Thyroid gland (tissue), 4 donors: ENCODE data around the gene MTUS2. TPM values are rescaled to one million over a fixed set of nuclear protein-coding genes. Genes with fewer than 3 reads are reported as not detected.

Source experiments
- DNase-seq, 2 donors: peaks; one replicate each; pipeline ENCODE4 v3.0.0-alpha.2; 2019
- H3K27ac ChIP-seq, 3 donors: fragments of 200-600 bp; sonication (generic); 1 replicate in 2 of 3; 2 replicates in 1 of 3; pipeline ENCODE4 v1.5.1; 2016 to 2019; ENCODE audit warnings: mild to moderate bottlenecking in 1 of 3, moderate library complexity in 1 of 3
- H3K27me3 ChIP-seq: fragments of 200-600 bp; sonication (generic); one replicate; pipeline ENCODE4 v1.5.1; 2019
- H3K36me3 ChIP-seq, 2 donors: fragments of 200-600 bp; sonication (generic); one replicate each; pipeline ENCODE4 v1.5.1; 2016 to 2019
- H3K4me1 ChIP-seq, 2 donors: fragments of 200-600 bp; sonication (generic); one replicate each; pipeline ENCODE4 v1.5.1; 2017 to 2019
- H3K4me3 ChIP-seq, 3 donors: fragments of 200-600 bp; sonication (generic); replicated peaks in 1 of 3; 1 replicate in 2 of 3; 2 replicates in 1 of 3; pipeline ENCODE4 v1.5.1; 2016; ENCODE audit warnings: mild to moderate bottlenecking in 1 of 3
- H3K9me3 ChIP-seq: fragments of 200-600 bp; sonication (generic); one replicate; pipeline ENCODE4 v1.5.1; 2017
- POLR2A ChIP-seq, 2 donors: fragments of 450-650 bp; IDR thresholded peaks; one replicate each; pipeline ENCODE4 v1.6.1; 2017; ENCODE audit warnings: antibody characterized with exemption in 2 of 2, mild to moderate bottlenecking in 2 of 2, moderate library complexity in 1 of 2
- WGBS, 2 donors: methylation state at CpG; one replicate each; pipeline ENCODE4 v1.1.5; 2017; 5-methylcytosine and 5-hydroxymethylcytosine counted together
- intact Hi-C: fragments of 100-400 bp; cut with DNase I; formaldehyde crosslinking; loops from one replicate; pipeline ENCODE4 v1.15.1; 2023
- total RNA-seq, 4 donors: library from RNA; depleted of rRNA; stranded (reverse); fragments of >200 nt; gene quantifications; one replicate each; pipeline ENCODE4 v1.2.3, GENCODE V29; 2016
- TF ChIP-seq, protein P1 (sequence below), 6 experiments: fragments of 200-600 bp in 3 of 6; fragments of 450-650 bp in 3 of 6; sonication (generic) in 3 of 6; IDR thresholded peaks; one replicate each; pipeline ENCODE4 v1.5.1; 2016 to 2019; ENCODE audit warnings: antibody characterized with exemption in 6 of 6, mild to moderate bottlenecking in 2 of 6, inconsistent platforms in 1 of 6, moderate library complexity in 1 of 6

Gene MTUS2
- total RNA-seq, 4 donors from 2014 or later = 0.98 to 1.5 (median 1.1) TPM

DNA sequence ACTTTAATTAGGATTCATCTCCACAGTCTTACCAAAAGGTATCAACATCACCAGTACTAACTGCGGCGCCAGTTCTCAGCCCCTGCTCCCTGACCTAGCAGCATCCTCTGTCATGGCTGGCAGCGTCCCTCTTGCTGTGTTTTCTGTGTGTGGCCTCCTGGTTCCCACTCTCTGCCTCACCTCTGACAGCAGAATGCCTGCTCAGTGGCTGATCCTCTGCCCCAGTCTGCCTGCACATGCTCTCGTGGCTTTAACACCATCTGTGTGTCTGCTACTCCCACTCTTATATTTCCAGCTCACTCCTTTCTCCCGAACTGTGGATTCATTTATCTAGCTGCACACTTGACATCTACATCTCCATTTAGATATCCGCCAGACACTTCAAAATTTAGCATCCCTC, 341.5 kb downstream of the MTUS2 start:
- no peak for DNase-seq
- no peaks in the 10 kb centered on the region for H3K27me3 ChIP-seq
- no peaks in the 10 kb centered on the region for H3K9me3 ChIP-seq
- intact Hi-C loops = no loop called here
- no peak overlapping the region for H3K4me3 ChIP-seq
- H3K4me1 ChIP-seq = no peaks in the 10 kb centered on the region
- H3K27ac ChIP-seq = no peak overlapping the region
- no peaks in the 10 kb centered on the region for H3K36me3 ChIP-seq
- TF ChIP-seq, protein P1, sequence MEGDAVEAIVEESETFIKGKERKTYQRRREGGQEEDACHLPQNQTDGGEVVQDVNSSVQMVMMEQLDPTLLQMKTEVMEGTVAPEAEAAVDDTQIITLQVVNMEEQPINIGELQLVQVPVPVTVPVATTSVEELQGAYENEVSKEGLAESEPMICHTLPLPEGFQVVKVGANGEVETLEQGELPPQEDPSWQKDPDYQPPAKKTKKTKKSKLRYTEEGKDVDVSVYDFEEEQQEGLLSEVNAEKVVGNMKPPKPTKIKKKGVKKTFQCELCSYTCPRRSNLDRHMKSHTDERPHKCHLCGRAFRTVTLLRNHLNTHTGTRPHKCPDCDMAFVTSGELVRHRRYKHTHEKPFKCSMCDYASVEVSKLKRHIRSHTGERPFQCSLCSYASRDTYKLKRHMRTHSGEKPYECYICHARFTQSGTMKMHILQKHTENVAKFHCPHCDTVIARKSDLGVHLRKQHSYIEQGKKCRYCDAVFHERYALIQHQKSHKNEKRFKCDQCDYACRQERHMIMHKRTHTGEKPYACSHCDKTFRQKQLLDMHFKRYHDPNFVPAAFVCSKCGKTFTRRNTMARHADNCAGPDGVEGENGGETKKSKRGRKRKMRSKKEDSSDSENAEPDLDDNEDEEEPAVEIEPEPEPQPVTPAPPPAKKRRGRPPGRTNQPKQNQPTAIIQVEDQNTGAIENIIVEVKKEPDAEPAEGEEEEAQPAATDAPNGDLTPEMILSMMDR (IDR thresholded peaks at IDR 0.05) = no peak
- TF ChIP-seq POLR2A (IDR thresholded peaks at IDR 0.05) = no peak
- WGBS, 2 donors = 64 to 81% methylated on average over 6 of the region's 6 CpGs

DNA sequence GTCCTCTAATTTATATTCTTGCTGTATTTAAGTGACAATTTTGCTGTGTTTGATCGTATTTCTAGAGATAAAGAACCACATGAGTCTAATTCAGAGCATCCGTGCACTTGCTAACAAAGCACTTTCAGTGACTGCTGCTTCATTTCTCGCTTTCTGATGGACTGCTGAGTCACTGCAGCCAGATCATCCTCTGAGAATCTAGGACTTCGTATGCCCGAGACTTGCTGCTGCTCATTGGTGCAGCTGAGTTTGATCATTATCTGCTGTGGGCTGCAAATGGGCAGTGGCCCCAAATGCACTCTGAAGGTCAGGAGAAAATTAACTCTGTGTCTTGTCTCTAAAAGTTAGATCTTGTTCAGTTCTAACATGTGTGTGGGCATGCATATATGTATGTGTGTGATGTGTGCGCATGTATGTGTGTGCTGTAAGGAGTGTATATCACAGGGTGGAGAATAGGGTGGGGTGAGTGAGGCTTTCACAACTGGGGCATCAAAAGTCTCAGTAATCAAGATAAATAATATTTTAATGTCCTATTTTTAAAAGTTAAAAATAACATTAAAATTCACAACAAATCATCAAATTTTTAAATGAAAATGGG, 342.6 kb downstream of the MTUS2 start:
- TF ChIP-seq POLR2A (IDR thresholded peaks at IDR 0.05) = no peak
- TF ChIP-seq, protein P1 (IDR thresholded peaks at IDR 0.05) = no peak
- H3K9me3 ChIP-seq = no peaks in the 10 kb centered on the region
- WGBS, 2 donors = 69 to 85% methylated on average over 6 of the region's 6 CpGs
- H3K4me3 ChIP-seq = no peak overlapping the region
- H3K27me3 ChIP-seq = no peaks in the 10 kb centered on the region
- H3K36me3 ChIP-seq = no peaks in the 10 kb centered on the region
- DNase-seq = no peak
- no peaks in the 10 kb centered on the region for H3K4me1 ChIP-seq
- no peak overlapping the region for H3K27ac ChIP-seq
- intact Hi-C loops = no loop called here

DNA sequence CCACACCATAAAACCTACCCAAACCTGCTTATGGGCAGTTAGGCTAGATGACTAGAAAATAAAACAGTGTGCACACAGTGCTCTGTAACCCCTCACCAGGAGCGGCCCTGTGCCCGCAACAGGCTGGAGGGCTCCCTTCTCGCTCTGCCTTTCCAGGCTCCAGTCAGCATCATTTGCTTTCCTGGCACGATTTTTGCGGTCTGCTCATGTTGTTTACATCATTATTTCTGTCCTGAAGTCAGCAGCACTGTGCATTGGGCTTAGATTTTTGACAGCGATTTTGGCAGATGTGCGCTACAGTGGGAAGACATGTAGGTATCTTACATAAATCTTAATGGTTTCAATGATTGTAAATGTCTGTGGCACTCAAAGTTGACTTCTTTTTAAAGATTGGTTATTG, 344.0 kb downstream of the MTUS2 start:
- DNase-seq = no peak
- no peaks in the 10 kb centered on the region for H3K36me3 ChIP-seq
- H3K27ac ChIP-seq = no peak overlapping the region
- TF ChIP-seq, protein P1 (IDR thresholded peaks at IDR 0.05) = no peak
- no peak for TF ChIP-seq POLR2A (IDR thresholded peaks at IDR 0.05)
- WGBS, 2 donors = 91 to 96% methylated on average over 7 of the region's 7 CpGs
- H3K4me3 ChIP-seq = no peak overlapping the region
- no peaks in the 10 kb centered on the region for H3K4me1 ChIP-seq
- H3K9me3 ChIP-seq = no peaks in the 10 kb centered on the region
- intact Hi-C loops = no loop called here
- H3K27me3 ChIP-seq = no peaks in the 10 kb centered on the region

DNA sequence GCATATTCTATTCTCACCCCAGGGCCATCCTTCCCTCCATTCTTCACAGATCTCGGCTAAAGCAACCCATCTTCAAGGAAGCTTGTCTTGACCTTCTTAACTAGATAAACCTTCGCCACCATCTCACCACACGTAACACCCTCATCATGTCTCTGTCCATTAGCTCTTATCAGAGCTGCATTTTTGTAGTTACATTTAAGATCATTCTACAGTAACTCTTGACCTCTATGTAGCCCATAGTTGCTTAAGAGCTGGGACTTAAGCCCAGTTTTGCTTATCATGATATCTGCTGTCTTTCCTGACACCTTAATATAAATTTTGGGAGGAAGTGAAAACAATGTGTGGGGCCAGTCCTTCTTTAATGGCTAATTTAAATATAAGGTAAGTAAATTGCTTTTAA, 345.1 kb downstream of the MTUS2 start:
- 74 to 90% methylated on average over 3 of the region's 3 CpGs for WGBS, 2 donors
- no peak for DNase-seq
- no peaks in the 10 kb centered on the region for H3K4me1 ChIP-seq
- intact Hi-C loops = no loop called here
- H3K27me3 ChIP-seq = no peaks in the 10 kb centered on the region
- no peak for TF ChIP-seq POLR2A (IDR thresholded peaks at IDR 0.05)
- TF ChIP-seq, protein P1 (IDR thresholded peaks at IDR 0.05) = no peak
- H3K4me3 ChIP-seq = no peak overlapping the region
- H3K9me3 ChIP-seq = no peaks in the 10 kb centered on the region
- no peaks in the 10 kb centered on the region for H3K36me3 ChIP-seq
- H3K27ac ChIP-seq = no peak overlapping the region

DNA sequence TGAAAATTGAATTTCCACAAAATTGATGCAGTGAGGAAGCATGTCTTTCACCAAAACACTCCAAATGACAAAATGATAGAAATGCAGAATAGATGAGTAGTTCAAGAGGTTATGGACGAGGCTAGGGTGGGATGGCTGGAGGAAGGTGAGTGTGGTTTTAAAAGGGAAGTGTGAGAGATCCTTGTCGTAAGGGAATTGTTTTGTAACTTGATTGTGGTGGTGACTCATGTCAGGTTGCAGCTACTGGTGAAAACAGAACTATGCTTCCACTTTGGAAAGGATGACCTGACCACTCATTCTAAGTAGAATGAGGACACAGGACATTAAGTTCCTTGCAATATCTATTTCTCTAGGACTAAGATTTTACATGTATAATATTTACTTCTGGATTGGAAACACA, 345.7 kb downstream of the MTUS2 start:
- intact Hi-C loops = no loop called here
- Histone ChIP-seq H3K27ac (no peak overlapping the region), H3K36me3 (no peaks in the 10 kb centered on the region), H3K27me3 (no peaks in the 10 kb centered on the region), H3K4me1 (no peaks in the 10 kb centered on the region), H3K4me3 (no peak overlapping the region), H3K9me3 (no peaks in the 10 kb centered on the region)
- TF ChIP-seq POLR2A (IDR thresholded peaks at IDR 0.05) = no peak
- TF ChIP-seq, protein P1 (IDR thresholded peaks at IDR 0.05) = no peak
- WGBS, 2 donors = 55 to 67% methylated on average over 2 of the region's 2 CpGs
- DNase-seq = no peak
